A673 (cell line): ENCODE data around the gene GBX2. TPM values are rescaled to one million over a fixed set of nuclear protein-coding genes. Genes with fewer than 3 reads are reported as not detected.

Source experiments
- BruUV-seq: library from RNA; stranded (reverse); fragments of 400-500 nt; replicated peaks from 2 replicates; lab custom pipeline; 2021; lab: Mats Ljungman, UMichigan
- CTCF ChIA-PET: fragments of 300-600 bp; sonication (Branson Sonifier 250); formaldehyde crosslinking; loops from one replicate; lab custom pipeline; 2022; ENCODE audit warnings: antibody characterized with exemption; lab: Charles Lee
- POLR2A ChIA-PET: fragments of 300-600 bp; sonication (Branson Sonifier 250); formaldehyde crosslinking; loops from one replicate; lab custom pipeline; 2022; ENCODE audit warnings: antibody characterized with exemption; ENCODE audit not compliant: low non-redundant PET; lab: Charles Lee
- DNase-seq: peaks from one replicate; pipeline ENCODE4 v3.0.0-alpha.2; 2015; ENCODE audit warnings: low spot score
- H3K27ac ChIP-seq: fragments of 200-600 bp; sonication (generic); 2 replicates; pipeline ENCODE4 v1.5.1; 2016; ENCODE audit warnings: mixed run types, low read depth, mild to moderate bottlenecking, mixed read lengths, antibody characterized with exemption, low read length; ENCODE audit not compliant: poor library complexity, severe bottlenecking
- H3K27me3 ChIP-seq: fragments of 200-600 bp; sonication (generic); replicated peaks from 2 replicates; pipeline ENCODE4 v1.6.1; 2017; ENCODE audit warnings: mixed run types, low read depth, mild to moderate bottlenecking, mixed read lengths, antibody characterized with exemption, low read length; ENCODE audit not compliant: insufficient read depth, poor library complexity
- H3K36me3 ChIP-seq: fragments of 200-600 bp; sonication (generic); 2 replicates; pipeline ENCODE4 v1.6.1; 2016; ENCODE audit warnings: mixed run types, mild to moderate bottlenecking, mixed read lengths, antibody characterized with exemption, low read length; ENCODE audit not compliant: insufficient read depth, poor library complexity, severe bottlenecking
- H3K4me1 ChIP-seq: fragments of 200-600 bp; sonication (generic); 2 replicates; pipeline ENCODE4 v1.6.1; 2017; ENCODE audit warnings: mixed run types, mild to moderate bottlenecking, mixed read lengths, antibody characterized with exemption, low read length; ENCODE audit not compliant: insufficient read depth, poor library complexity, severe bottlenecking
- H3K4me3 ChIP-seq: fragments of 200-600 bp; sonication (generic); 2 replicates; pipeline ENCODE4 v1.5.1; 2016; ENCODE audit warnings: low read depth, mixed run types, mild to moderate bottlenecking, mixed read lengths, low read length; ENCODE audit not compliant: poor library complexity, severe bottlenecking
- H3K9me3 ChIP-seq: fragments of 200-600 bp; sonication (generic); 2 replicates; pipeline ENCODE4 v1.6.1; 2016; ENCODE audit warnings: mixed run types, low read depth, mild to moderate bottlenecking, mixed read lengths, antibody characterized with exemption, low read length; ENCODE audit not compliant: poor library complexity, severe bottlenecking
- EZH2 ChIP-seq: fragments of 200-600 bp; sonication (generic); IDR thresholded peaks from 2 replicates; pipeline ENCODE4 v1.6.1; 2017; ENCODE audit warnings: borderline replicate concordance, low read depth, mild to moderate bottlenecking, mixed read lengths, antibody characterized with exemption, low read length; ENCODE audit not compliant: poor library complexity, severe bottlenecking
- intact Hi-C: fragments of 100-400 bp; cut with micrococcal nuclease; formaldehyde crosslinking; loops from one replicate; pipeline ENCODE4 v1.10.0; 2022; ENCODE audit not compliant: unreplicated experiment
- total RNA-seq: library from RNA; stranded (reverse); gene quantifications from 2 replicates; pipeline ENCODE4 v1.2.3, GENCODE V29; 2021
- TF ChIP-seq, protein P1 (sequence below): fragments of 300-800, 200-600 bp; sonication (generic); conservative IDR thresholded peaks from 2 replicates; pipeline ENCODE4 v1.5.1; 2017; ENCODE audit warnings: low read depth, mild to moderate bottlenecking, antibody characterized with exemption, low read length, moderate library complexity, mixed read lengths

Gene GBX2
- total RNA-seq, 1 experiment from 2014 or later = not detected

- CTCF ChIA-PET = no interaction called here
- no peak overlapping the region for H3K27ac ChIP-seq
- no peaks in the 10 kb centered on the region for H3K4me1 ChIP-seq
- no peaks in the 10 kb centered on the region for H3K36me3 ChIP-seq
- intact Hi-C loops = no loop called here
- DNase-seq = no peak
- BruUV-seq = no TSS peak
- no peak overlapping the region for H3K4me3 ChIP-seq
- TF ChIP-seq, protein P1, sequence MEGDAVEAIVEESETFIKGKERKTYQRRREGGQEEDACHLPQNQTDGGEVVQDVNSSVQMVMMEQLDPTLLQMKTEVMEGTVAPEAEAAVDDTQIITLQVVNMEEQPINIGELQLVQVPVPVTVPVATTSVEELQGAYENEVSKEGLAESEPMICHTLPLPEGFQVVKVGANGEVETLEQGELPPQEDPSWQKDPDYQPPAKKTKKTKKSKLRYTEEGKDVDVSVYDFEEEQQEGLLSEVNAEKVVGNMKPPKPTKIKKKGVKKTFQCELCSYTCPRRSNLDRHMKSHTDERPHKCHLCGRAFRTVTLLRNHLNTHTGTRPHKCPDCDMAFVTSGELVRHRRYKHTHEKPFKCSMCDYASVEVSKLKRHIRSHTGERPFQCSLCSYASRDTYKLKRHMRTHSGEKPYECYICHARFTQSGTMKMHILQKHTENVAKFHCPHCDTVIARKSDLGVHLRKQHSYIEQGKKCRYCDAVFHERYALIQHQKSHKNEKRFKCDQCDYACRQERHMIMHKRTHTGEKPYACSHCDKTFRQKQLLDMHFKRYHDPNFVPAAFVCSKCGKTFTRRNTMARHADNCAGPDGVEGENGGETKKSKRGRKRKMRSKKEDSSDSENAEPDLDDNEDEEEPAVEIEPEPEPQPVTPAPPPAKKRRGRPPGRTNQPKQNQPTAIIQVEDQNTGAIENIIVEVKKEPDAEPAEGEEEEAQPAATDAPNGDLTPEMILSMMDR = no peak
- TF ChIP-seq EZH2 = no peak
- H3K9me3 ChIP-seq = no peaks in the 10 kb centered on the region
- POLR2A ChIA-PET = no interaction called here
- peaks cover 38% of the 10 kb centered on the region for H3K27me3 ChIP-seq
Measured at GRCh38 chr2:236161082-236161462, 7.1 kb downstream of the GBX2 start.

DNA sequence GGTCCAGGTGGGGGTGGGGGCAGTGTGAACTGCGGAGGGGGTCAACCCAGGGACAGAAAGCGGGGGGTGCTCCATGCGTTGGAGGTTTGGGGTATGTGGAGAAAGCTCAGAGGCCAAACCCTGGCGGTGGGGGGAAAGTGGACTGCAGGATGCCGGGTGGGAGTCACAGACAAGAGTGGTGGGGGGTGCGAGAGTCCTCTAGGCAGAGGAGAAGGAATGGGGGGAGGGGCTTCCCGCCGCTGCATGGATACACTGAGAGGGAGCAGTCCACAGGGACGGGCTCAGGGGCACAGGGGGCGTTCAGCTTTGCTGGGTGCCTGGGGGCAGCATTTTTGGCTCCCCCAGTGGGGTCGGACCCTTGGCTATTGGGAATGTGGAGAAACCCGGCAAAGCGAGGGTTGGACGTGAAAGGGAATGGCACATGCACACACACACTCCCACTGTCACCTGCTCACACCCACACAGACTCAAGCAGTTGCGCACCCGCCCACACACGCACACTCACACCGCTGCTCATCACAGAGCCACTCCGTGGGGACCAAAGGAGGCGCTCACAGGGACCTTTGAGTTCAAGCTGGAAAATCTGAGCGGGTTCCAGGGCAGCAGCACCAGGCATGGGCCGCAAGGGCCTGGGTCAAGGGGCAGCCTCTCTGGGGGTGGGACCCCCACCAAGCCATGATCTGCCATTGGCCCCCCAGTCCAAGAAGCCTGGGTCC lies 7.7 kb downstream of the GBX2 start:
- no peaks in the 10 kb centered on the region for H3K36me3 ChIP-seq
- intact Hi-C loops = no loop called here
- H3K4me1 ChIP-seq = no peaks in the 10 kb centered on the region
- TF ChIP-seq, protein P1 = no peak
- no peak for TF ChIP-seq EZH2
- no peak for DNase-seq
- ChIA-PET CTCF (no interaction called here), POLR2A (no interaction called here)
- peaks cover 33% of the 10 kb centered on the region for H3K27me3 ChIP-seq
- BruUV-seq = no TSS peak
- no peak overlapping the region for H3K4me3 ChIP-seq
- H3K27ac ChIP-seq = no peak overlapping the region
- no peaks in the 10 kb centered on the region for H3K9me3 ChIP-seq

GRCh38 chr2:236159778-236160170 lies 8.4 kb downstream of the GBX2 start:
- Histone ChIP-seq H3K27me3 (peaks cover 25% of the 10 kb centered on the region), H3K9me3 (no peaks in the 10 kb centered on the region), H3K36me3 (no peaks in the 10 kb centered on the region), H3K4me3 (no peak overlapping the region), H3K4me1 (no peaks in the 10 kb centered on the region), H3K27ac (no peak overlapping the region)
- TF ChIP-seq, protein P1 = no peak
- no peak for TF ChIP-seq EZH2
- BruUV-seq = no TSS peak
- CTCF ChIA-PET = no interaction called here
- DNase-seq = no peak
- POLR2A ChIA-PET = no interaction called here
- intact Hi-C loops = no loop called here
